OCI-LY1 (cell line): ENCODE measurements around the gene SPIC.

Experiments
- H2AFZ ChIP-seq: fragments of 200-600 bp; sonication (generic), shearing (Covaris generic); 2 replicates; pipeline ENCODE4 v1.6.0; 2014; ENCODE audit warnings: antibody characterized with exemption, mild to moderate bottlenecking, low read length
- H3F3A ChIP-seq: fragments of 200-600 bp; sonication (generic), shearing (Covaris generic); 2 replicates; pipeline ENCODE4 v1.6.0; 2014; ENCODE audit warnings: mild to moderate bottlenecking, antibody characterized with exemption, low read length, moderate library complexity; ENCODE audit not compliant: insufficient read depth
- H3K27ac ChIP-seq: fragments of 200-600 bp; sonication (generic); 2 replicates; pipeline ENCODE4 v1.5.1; 2014; ENCODE audit warnings: low read length, mixed run types, mild to moderate bottlenecking, low read depth; ENCODE audit not compliant: poor library complexity, severe bottlenecking
- H3K27me3 ChIP-seq: fragments of 200-600 bp; sonication (generic); 2 replicates; pipeline ENCODE4 v1.6.0; 2014; ENCODE audit warnings: antibody characterized with exemption, mild to moderate bottlenecking, low read length, moderate library complexity; ENCODE audit not compliant: insufficient read depth
- H3K36me3 ChIP-seq: fragments of 200-600 bp; sonication (generic); 2 replicates; pipeline ENCODE4 v1.6.1; 2014; ENCODE audit warnings: mild to moderate bottlenecking, antibody characterized with exemption, low read length, moderate library complexity, mixed read lengths; ENCODE audit not compliant: insufficient read depth
- H3K4me1 ChIP-seq: fragments of 200-600 bp; sonication (generic); 2 replicates; pipeline ENCODE4 v1.5.1; 2014; ENCODE audit warnings: mild to moderate bottlenecking, low read length, moderate library complexity; ENCODE audit not compliant: insufficient read depth, severe bottlenecking
- H3K4me2 ChIP-seq: fragments of 200-600 bp; sonication (generic), shearing (Covaris generic); 2 replicates; pipeline ENCODE4 v1.6.1; 2014; ENCODE audit warnings: low read length
- H3K4me3 ChIP-seq: fragments of 200-600 bp; sonication (generic); 2 replicates; pipeline ENCODE4 v1.5.1; 2014; ENCODE audit warnings: low read length, low read depth, mild to moderate bottlenecking, mixed read lengths; ENCODE audit not compliant: poor library complexity, severe bottlenecking
- H3K79me2 ChIP-seq: fragments of 200-600 bp; shearing (Covaris generic); 2 replicates; pipeline ENCODE4 v1.6.1; 2016; ENCODE audit warnings: mixed run types, low read length, mixed read lengths; ENCODE audit not compliant: insufficient read depth
- H3K9ac ChIP-seq: fragments of 200-600 bp; sonication (generic), shearing (Covaris generic); 2 replicates; pipeline ENCODE4 v1.6.1; 2014; ENCODE audit warnings: mild to moderate bottlenecking, low read length, mixed read lengths
- H3K9me2 ChIP-seq: fragments of 200-600 bp; sonication (generic), shearing (Covaris generic); 2 replicates; pipeline ENCODE4 v1.6.1; 2014; ENCODE audit warnings: low read depth, mild to moderate bottlenecking, low read length, mixed read lengths
- H3K9me3 ChIP-seq: fragments of 200-600 bp; shearing (Covaris generic); 2 replicates; pipeline ENCODE4 v1.6.1; 2014; ENCODE audit warnings: low read length, mixed read lengths
- H4K20me1 ChIP-seq: fragments of 200-600 bp; sonication (generic), shearing (Covaris generic); 2 replicates; pipeline ENCODE4 v1.6.0; 2016; ENCODE audit warnings: mild to moderate bottlenecking, low read length; ENCODE audit not compliant: insufficient read depth
- CTCF ChIP-seq: fragments of 200-600 bp; sonication (generic), shearing (Covaris generic); IDR thresholded peaks from 2 replicates; pipeline ENCODE4 v1.5.1; 2017; ENCODE audit warnings: mild to moderate bottlenecking, antibody characterized with exemption, low read length, moderate library complexity, mixed read lengths
- EZH2 ChIP-seq: fragments of 200-600 bp; sonication (generic), shearing (Covaris generic); IDR thresholded peaks from 2 replicates; pipeline ENCODE4 v1.8.0; 2017; ENCODE audit warnings: borderline replicate concordance, mixed run types, mild to moderate bottlenecking, antibody characterized with exemption, low read length, moderate library complexity, mixed read lengths

The SPIC gene

GRCh38 chr12:101491329-101491728 lies 16.2 kb downstream of the SPIC start:
- Histone ChIP-seq H3F3A (no peaks in the 10 kb centered on the region), H2AFZ (no peak overlapping the region), H3K4me1 (no peaks in the 10 kb centered on the region), H3K4me2 (no peak overlapping the region), H3K9ac (no peak overlapping the region), H3K9me3 (no peaks in the 10 kb centered on the region), H3K27me3 (no peaks in the 10 kb centered on the region), H3K27ac (no peak overlapping the region), H3K36me3 (no peaks in the 10 kb centered on the region), H3K9me2 (no peaks in the 10 kb centered on the region), H3K79me2 (no peaks in the 10 kb centered on the region), H3K4me3 (no peak overlapping the region), H4K20me1 (no peaks in the 10 kb centered on the region)
- TF ChIP-seq EZH2: no peak
- no peak for TF ChIP-seq CTCF

GRCh38 chr12:101493556-101493955 lies 18.4 kb downstream of the SPIC start:
- Histone ChIP-seq H2AFZ (no peak overlapping the region), H3K27ac (no peak overlapping the region), H3K4me1 (no peaks in the 10 kb centered on the region), H3K9me3 (no peaks in the 10 kb centered on the region), H3K9me2 (no peaks in the 10 kb centered on the region), H3K4me2 (no peak overlapping the region), H3K27me3 (no peaks in the 10 kb centered on the region; the same call in 1 of the 2 replicates), H4K20me1 (no peaks in the 10 kb centered on the region), H3K9ac (no peak overlapping the region), H3K36me3 (no peaks in the 10 kb centered on the region), H3K79me2 (no peaks in the 10 kb centered on the region), H3K4me3 (no peak overlapping the region), H3F3A (no peaks in the 10 kb centered on the region)
- TF ChIP-seq EZH2 (no peak), CTCF (no peak)

- H3K9me2 ChIP-seq: no peaks in the 10 kb centered on the region
- no peaks in the 10 kb centered on the region for H3K36me3 ChIP-seq
- no peaks in the 10 kb centered on the region for H4K20me1 ChIP-seq
- no peak overlapping the region for H3K4me3 ChIP-seq
- H3K9me3 ChIP-seq: no peaks in the 10 kb centered on the region
- no peaks in the 10 kb centered on the region; the same call in 1 of the 2 replicates for H3K27me3 ChIP-seq
- TF ChIP-seq CTCF (no peak), EZH2 (no peak)
- H3K79me2 ChIP-seq: no peaks in the 10 kb centered on the region
- H3F3A ChIP-seq: no peaks in the 10 kb centered on the region
- no peak overlapping the region for H3K27ac ChIP-seq
- no peak overlapping the region for H3K4me2 ChIP-seq
- H3K9ac ChIP-seq: no peak overlapping the region
- H3K4me1 ChIP-seq: no peaks in the 10 kb centered on the region
- no peak overlapping the region for H2AFZ ChIP-seq
Observed at GRCh38 chr12:101498252-101498651, 23.1 kb downstream of the SPIC start.
